Thoracic aorta (tissue), 2 donors: ENCODE results near the gene CLINT1. TPM values are rescaled to one million over a fixed set of nuclear protein-coding genes. Genes with fewer than 3 reads are reported as not detected.

ENCODE experiments used
- ATAC-seq: fragments of 150-250 bp; one replicate; pipeline ENCODE4 v1.8.0; 2017; ENCODE audit warnings: low read depth; ENCODE audit not compliant: insufficient number of reproducible peaks, low FRiP score
- DNase-seq: peaks from one replicate; pipeline ENCODE4 v3.0.0-alpha.2; 2020; ENCODE audit warnings: low spot score
- H3K27ac ChIP-seq, 2 donors: fragments of 200-600 bp; sonication (generic); 1 replicate in 1 of 2; 2 replicates in 1 of 2; pipeline ENCODE4 v1.5.1; 2016; ENCODE audit warnings: mild to moderate bottlenecking in 2 of 2, moderate library complexity in 2 of 2
- H3K27me3 ChIP-seq: fragments of 200-600 bp; sonication (generic); replicated peaks from 2 replicates; pipeline ENCODE4 v1.6.0; 2016; ENCODE audit warnings: mild to moderate bottlenecking; ENCODE audit not compliant: insufficient read depth
- H3K36me3 ChIP-seq: fragments of 200-600 bp; sonication (generic); one replicate; pipeline ENCODE4 v1.5.1; 2016
- H3K4me1 ChIP-seq, 2 donors: fragments of 200-600 bp; sonication (generic); 1 replicate in 1 of 2; 2 replicates in 1 of 2; pipeline versions ENCODE4 v1.5.1 to v1.6.0; 2016; ENCODE audit warnings: low read depth in 2 of 2, mild to moderate bottlenecking in 1 of 2; ENCODE audit not compliant: control insufficient read depth in 1 of 2
- H3K4me3 ChIP-seq: fragments of 200-600 bp; sonication (generic); 2 replicates; pipeline ENCODE4 v1.5.1; 2016; ENCODE audit warnings: mild to moderate bottlenecking
- H3K9me3 ChIP-seq: fragments of 200-600 bp; sonication (generic); 2 replicates; pipeline ENCODE4 v1.5.1; 2016
- CTCF ChIP-seq: fragments of 200-600 bp; sonication (generic); IDR thresholded peaks from one replicate; pipeline ENCODE4 v1.5.1; 2019; ENCODE audit warnings: antibody characterized with exemption
- total RNA-seq, 2 donors: library from RNA; depleted of rRNA; stranded (reverse); fragments of >200 nt; gene quantifications; one replicate each; pipeline versions ENCODE4 v1.1.0 to v1.2.3, GENCODE V29; 2016

The CLINT1 gene
- total RNA-seq, 2 donors from 2014 or later = 66.3 to 84.0 TPM

- no peak for DNase-seq
- H3K27ac ChIP-seq = no peak overlapping the region
- no peaks in the 10 kb centered on the region for H3K27me3 ChIP-seq
- H3K9me3 ChIP-seq = no peaks in the 10 kb centered on the region
- ATAC-seq = no peak
- peaks cover 3% of the 10 kb centered on the region for H3K36me3 ChIP-seq
- no peak for TF ChIP-seq CTCF
- no peaks in the 10 kb centered on the region for H3K4me1 ChIP-seq
- H3K4me3 ChIP-seq = no peak overlapping the region
These were observed 12.9 kb downstream of the CLINT1 start for GRCh38 chr5:157845914-157846598.

GRCh38 chr5:157842787-157843186, 16.2 kb downstream of the CLINT1 start:
- TF ChIP-seq CTCF = no peak
- Histone ChIP-seq H3K27ac (no peak overlapping the region), H3K4me3 (no peak overlapping the region)

GRCh38 chr5:157842185-157842584, 16.8 kb downstream of the CLINT1 start:
- H3K4me3 ChIP-seq = no peak overlapping the region
- no peak for TF ChIP-seq CTCF
- ATAC-seq = no peak
- H3K27me3 ChIP-seq = no peaks in the 10 kb centered on the region
- no peaks in the 10 kb centered on the region for H3K4me1 ChIP-seq
- H3K9me3 ChIP-seq = no peaks in the 10 kb centered on the region
- DNase-seq = no peak
- H3K36me3 ChIP-seq = no peaks in the 10 kb centered on the region
- H3K27ac ChIP-seq = no peak overlapping the region

More at GRCh38 chr5:157842787-157843186, 16.2 kb downstream of the CLINT1 start:
- Histone ChIP-seq H3K27me3 (no peaks in the 10 kb centered on the region), H3K9me3 (no peaks in the 10 kb centered on the region), H3K4me1 (no peaks in the 10 kb centered on the region), H3K36me3 (peaks cover 3% of the 10 kb centered on the region)
- DNase-seq (no peak), ATAC-seq (no peak)

- Histone ChIP-seq H3K27ac (no peak overlapping the region), H3K9me3 (no peaks in the 10 kb centered on the region), H3K27me3 (no peaks in the 10 kb centered on the region), H3K4me1 (no peaks in the 10 kb centered on the region), H3K4me3 (no peak overlapping the region), H3K36me3 (no peaks in the 10 kb centered on the region)
- no peak for TF ChIP-seq CTCF
- DNase-seq = no peak
- no peak for ATAC-seq
These were observed 19.7 kb downstream of the CLINT1 start for GRCh38 chr5:157839157-157839795.

- H3K4me1 ChIP-seq = no peaks in the 10 kb centered on the region
- no peaks in the 10 kb centered on the region for H3K27me3 ChIP-seq
These were observed 22.7 kb downstream of the CLINT1 start for GRCh38 chr5:157836121-157836753.

More at GRCh38 chr5:157836121-157836753, 22.7 kb downstream of the CLINT1 start:
- TF ChIP-seq CTCF = no peak
- Histone ChIP-seq H3K9me3 (no peaks in the 10 kb centered on the region), H3K36me3 (no peaks in the 10 kb centered on the region), H3K4me3 (no peak overlapping the region), H3K27ac (no peak overlapping the region)
- DNase-seq = no peak
- no peak for ATAC-seq
